Keratinocyte (primary cell): ENCODE data around the gene THAP10. TPM values are rescaled to one million over a fixed set of nuclear protein-coding genes. Genes with fewer than 3 reads are reported as not detected.
A peak's percentile ranks its signal among the peaks of the same experiment; 100 is the strongest.
"Not testable (repeated sequence)": the region's sequence is repeated elsewhere in the genome, so short reads cannot be mapped to it uniquely, and the experiment has no call there.

Experiments used
- DNase-seq: peaks from one replicate; pipeline ENCODE4 v3.0.0-alpha.2; 2011; ENCODE audit warnings: low read depth, missing footprints, low spot score
- FAIRE-seq: peaks from 2 replicates; lab custom pipeline; 2011; peaks lifted over from hg19 to GRCh38; lab: Jason Lieb, UNC
- H2AFZ ChIP-seq: 2 replicates; pipeline ENCODE4 v1.6.0; 2012; ENCODE audit warnings: low read length, control low read depth, inconsistent platforms; ENCODE audit not compliant: control insufficient read depth
- H3K27ac ChIP-seq: 2 replicates; pipeline ENCODE4 v1.5.1; 2011; ENCODE audit warnings: low read length; ENCODE audit not compliant: control insufficient read depth, insufficient read depth
- H3K27me3 ChIP-seq: 3 replicates; pipeline ENCODE4 v1.6.0; 2011; ENCODE audit warnings: low read length; ENCODE audit not compliant: control insufficient read depth, insufficient read depth; ENCODE audit errors: extremely low read depth
- H3K36me3 ChIP-seq, 2 experiments: 2 replicates in 1 of 2; 3 replicates in 1 of 2; pipeline ENCODE4 v1.5.1; 2011; ENCODE audit warnings: low read length in 2 of 2, mild to moderate bottlenecking in 1 of 2; ENCODE audit not compliant: control insufficient read depth in 2 of 2, insufficient read depth in 2 of 2; ENCODE audit errors: extremely low read depth in 1 of 2
- H3K4me1 ChIP-seq: 3 replicates; pipeline ENCODE4 v1.5.1; 2011; ENCODE audit warnings: low read length; ENCODE audit not compliant: control insufficient read depth, insufficient read depth; ENCODE audit errors: extremely low read depth
- H3K4me2 ChIP-seq: 3 replicates; pipeline ENCODE4 v1.6.0; 2011; ENCODE audit warnings: low read depth, low read length; ENCODE audit not compliant: control insufficient read depth, insufficient read depth; ENCODE audit errors: extremely low read depth
- H3K4me3 ChIP-seq, 3 experiments: fragments of 200-600 bp in 1 of 3; sonication (generic) in 1 of 3; 2 replicates in 2 of 3; 3 replicates in 1 of 3; pipeline ENCODE4 v1.5.1; 2011 to 2016; ENCODE audit warnings: low read length in 3 of 3, mild to moderate bottlenecking in 3 of 3, control low read depth in 2 of 3, inconsistent platforms in 1 of 3, low read depth in 1 of 3, mixed read lengths in 1 of 3, mixed run types in 1 of 3, moderate library complexity in 1 of 3; ENCODE audit not compliant: control insufficient read depth in 2 of 3, insufficient read depth in 2 of 3; ENCODE audit errors: extremely low read depth in 1 of 3
- H3K79me2 ChIP-seq: 2 replicates; pipeline ENCODE4 v1.6.0; 2012; ENCODE audit warnings: low read length; ENCODE audit not compliant: control insufficient read depth, insufficient read depth
- H3K9ac ChIP-seq: 3 replicates; pipeline ENCODE4 v1.6.0; 2011; ENCODE audit warnings: low read length; ENCODE audit not compliant: control insufficient read depth, insufficient read depth; ENCODE audit errors: extremely low read depth
- H3K9me1 ChIP-seq: 3 replicates; pipeline ENCODE4 v1.6.0; 2011; ENCODE audit warnings: low read length; ENCODE audit not compliant: control insufficient read depth, insufficient read depth; ENCODE audit errors: extremely low read depth
- H3K9me3 ChIP-seq: 2 replicates; pipeline ENCODE4 v1.5.1; 2012; ENCODE audit warnings: low read depth, low read length; ENCODE audit not compliant: control insufficient read depth
- H4K20me1 ChIP-seq: 3 replicates; pipeline ENCODE4 v1.6.0; 2011; ENCODE audit warnings: low read length; ENCODE audit not compliant: control insufficient read depth, insufficient read depth; ENCODE audit errors: extremely low read depth
- EZH2 ChIP-seq: IDR thresholded peaks from one replicate; pipeline ENCODE4 v1.6.1; 2012; ENCODE audit warnings: inconsistent platforms, mild to moderate bottlenecking, low read length, moderate library complexity
- dilution Hi-C: fragments of 300-500 bp; cut with MboI; formaldehyde crosslinking; loops from one replicate; pipeline ENCODE4 v1.7.0; 2020; ENCODE audit warnings: low sequenced_read_pairs; ENCODE audit not compliant: extremely low pct_ligation_motif_present
- polyA plus RNA-seq, 5 experiments: library from polyadenylated mRNA; depleted of rRNA in 3 of 5; stranded (reverse) in 3 of 5; stranded (forward) in 1 of 5; unstranded in 1 of 5; fragments of >200 nt; gene quantifications; 1 replicate in 1 of 5; 2 replicates in 3 of 5; 3 replicates in 1 of 5; pipeline versions ENCODE4 v1.2.1 to v1.2.3, GENCODE V29; 2011 to 2012; ENCODE audit warnings: missing spikeins in 2 of 5, low read depth in 1 of 5, low replicate concordance in 1 of 5
- TF ChIP-seq, protein P1 (sequence below), 3 experiments: IDR thresholded peaks in 1 of 3; conservative IDR thresholded peaks in 1 of 3; optimal IDR thresholded peaks in 1 of 3; 2 replicates in 2 of 3; 3 replicates in 1 of 3; pipeline versions ENCODE3 to v1.5.1; 2011; ENCODE audit warnings: low read length in 3 of 3, mild to moderate bottlenecking in 3 of 3, moderate library complexity in 2 of 3, control low read depth in 1 of 3, inconsistent platforms in 1 of 3; ENCODE audit not compliant: insufficient read depth in 2 of 3; ENCODE audit errors: extremely low read depth in 1 of 3

THAP10 gene
- polyA plus RNA-seq, 1 donor (not counting 4 experiments of a cell fraction or from before 2014, with no cell fraction given), result 3.1 TPM

DNA sequence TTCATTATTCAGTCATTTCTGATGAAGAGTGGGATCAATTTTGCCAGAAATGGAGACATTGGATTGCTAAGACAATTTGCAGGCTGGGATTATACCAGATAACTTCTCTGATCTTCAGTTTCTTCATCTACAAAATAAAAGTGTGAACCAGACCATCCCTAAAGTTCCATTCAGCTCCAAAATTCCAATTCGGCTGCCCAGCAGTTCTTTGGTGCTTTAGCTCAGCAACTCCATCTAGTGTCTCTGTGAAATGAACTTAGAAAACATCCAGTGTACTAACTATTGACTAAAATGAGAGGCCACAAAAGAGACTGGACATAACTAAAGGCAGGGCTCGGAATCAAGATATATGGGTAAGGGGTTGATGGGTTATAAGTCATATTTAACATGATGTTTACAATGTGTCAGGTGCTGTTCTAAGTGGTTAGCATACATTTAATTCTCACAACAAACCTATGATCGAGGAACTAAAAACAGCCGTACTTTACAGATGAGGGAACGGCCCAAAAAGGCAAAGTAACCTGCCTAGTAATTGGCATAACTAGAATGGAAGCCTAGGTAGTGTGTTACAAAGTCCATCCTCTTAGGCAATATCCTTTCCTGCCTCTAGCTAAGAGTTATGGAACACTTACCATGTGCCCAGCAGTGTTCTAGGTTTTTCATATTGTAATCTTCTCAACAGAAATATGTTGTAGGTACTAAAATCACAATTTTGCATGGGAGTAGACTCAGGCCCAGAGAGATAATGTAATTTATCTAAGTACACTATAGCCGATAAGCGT is 17.0 kb downstream of the THAP10 start:
- H3K79me2 ChIP-seq, result no peaks in the 10 kb centered on the region
- dilution Hi-C loops, result no loop called here
- H3K27me3 ChIP-seq, result no peaks in the 10 kb centered on the region
- no peaks in the 10 kb centered on the region for H3K9me1 ChIP-seq
- TF ChIP-seq EZH2, result no peak
- TF ChIP-seq, protein P1, sequence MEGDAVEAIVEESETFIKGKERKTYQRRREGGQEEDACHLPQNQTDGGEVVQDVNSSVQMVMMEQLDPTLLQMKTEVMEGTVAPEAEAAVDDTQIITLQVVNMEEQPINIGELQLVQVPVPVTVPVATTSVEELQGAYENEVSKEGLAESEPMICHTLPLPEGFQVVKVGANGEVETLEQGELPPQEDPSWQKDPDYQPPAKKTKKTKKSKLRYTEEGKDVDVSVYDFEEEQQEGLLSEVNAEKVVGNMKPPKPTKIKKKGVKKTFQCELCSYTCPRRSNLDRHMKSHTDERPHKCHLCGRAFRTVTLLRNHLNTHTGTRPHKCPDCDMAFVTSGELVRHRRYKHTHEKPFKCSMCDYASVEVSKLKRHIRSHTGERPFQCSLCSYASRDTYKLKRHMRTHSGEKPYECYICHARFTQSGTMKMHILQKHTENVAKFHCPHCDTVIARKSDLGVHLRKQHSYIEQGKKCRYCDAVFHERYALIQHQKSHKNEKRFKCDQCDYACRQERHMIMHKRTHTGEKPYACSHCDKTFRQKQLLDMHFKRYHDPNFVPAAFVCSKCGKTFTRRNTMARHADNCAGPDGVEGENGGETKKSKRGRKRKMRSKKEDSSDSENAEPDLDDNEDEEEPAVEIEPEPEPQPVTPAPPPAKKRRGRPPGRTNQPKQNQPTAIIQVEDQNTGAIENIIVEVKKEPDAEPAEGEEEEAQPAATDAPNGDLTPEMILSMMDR (optimal IDR thresholded peaks at IDR 0.05 in 1 of 3, IDR thresholded peaks at IDR 0.05 in 1 of 3, conservative IDR thresholded peaks at IDR 0.05 in 1 of 3; ENCODE audit: extremely low read depth in 1 of 3, insufficient read depth in 2 of 3, low read length in 3 of 3), result peak; percentile 36 to 53 (median 45)
- FAIRE-seq (peak; percentile 76), DNase-seq (no peak)
- H2AFZ ChIP-seq, result no peak overlapping the region
- H4K20me1 ChIP-seq, result no peaks in the 10 kb centered on the region
- H3K4me2 ChIP-seq, result no peak overlapping the region
- no peak overlapping the region for H3K27ac ChIP-seq
- no peak overlapping the region for H3K4me3 ChIP-seq
- H3K4me1 ChIP-seq, result peaks cover 3% of the 10 kb centered on the region
- H3K9ac ChIP-seq, result no peak overlapping the region
- peaks cover 2% of the 10 kb centered on the region for H3K9me3 ChIP-seq
- H3K36me3 ChIP-seq, result no peaks in the 10 kb centered on the region

DNA sequence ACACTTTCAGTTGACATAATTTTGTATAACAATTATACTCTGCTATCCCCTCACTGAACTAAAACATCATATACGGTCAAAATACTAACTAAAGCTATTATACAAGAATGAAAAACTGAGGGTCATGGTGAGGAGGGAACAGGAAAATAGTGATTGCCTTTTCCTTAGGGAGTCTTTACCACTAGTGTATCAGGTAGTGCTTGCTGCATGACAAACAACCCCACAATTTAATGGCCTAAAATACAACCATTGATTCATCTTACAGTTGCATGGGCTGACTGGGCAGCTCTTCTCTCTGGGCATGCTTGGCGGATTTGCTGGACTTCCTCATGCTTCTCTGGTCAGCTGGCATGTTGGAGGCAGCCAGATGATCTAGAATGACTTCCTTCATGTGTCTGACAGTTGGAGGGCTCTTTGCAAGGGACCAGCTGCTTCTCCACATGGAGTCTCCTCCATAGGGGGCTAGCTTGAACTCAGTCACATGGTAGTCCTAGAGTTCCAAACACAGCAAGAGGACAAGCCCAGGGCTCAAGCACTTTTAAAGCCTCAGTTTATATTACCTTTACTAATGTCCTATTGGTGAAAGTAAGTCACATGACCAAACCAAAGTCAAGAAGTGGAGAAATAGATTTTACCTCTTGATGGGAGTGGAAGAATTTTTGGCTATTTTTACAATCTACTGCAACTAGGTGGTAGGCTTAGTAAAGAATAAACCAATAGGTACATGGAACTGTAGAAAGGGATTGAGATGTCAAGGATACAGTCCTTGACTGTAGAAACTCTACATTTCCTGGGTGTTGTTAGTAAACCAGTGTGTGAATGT is 18.8 kb downstream of the THAP10 start:
- dilution Hi-C loops, result no loop called here
- no peak for TF ChIP-seq EZH2
- TF ChIP-seq, protein P1 (optimal IDR thresholded peaks at IDR 0.05 in 1 of 3, IDR thresholded peaks at IDR 0.05 in 1 of 3, conservative IDR thresholded peaks at IDR 0.05 in 1 of 3; ENCODE audit: extremely low read depth in 1 of 3, insufficient read depth in 2 of 3, low read length in 3 of 3), result no peak
- no peaks in the 10 kb centered on the region for H3K9me1 ChIP-seq

DNA sequence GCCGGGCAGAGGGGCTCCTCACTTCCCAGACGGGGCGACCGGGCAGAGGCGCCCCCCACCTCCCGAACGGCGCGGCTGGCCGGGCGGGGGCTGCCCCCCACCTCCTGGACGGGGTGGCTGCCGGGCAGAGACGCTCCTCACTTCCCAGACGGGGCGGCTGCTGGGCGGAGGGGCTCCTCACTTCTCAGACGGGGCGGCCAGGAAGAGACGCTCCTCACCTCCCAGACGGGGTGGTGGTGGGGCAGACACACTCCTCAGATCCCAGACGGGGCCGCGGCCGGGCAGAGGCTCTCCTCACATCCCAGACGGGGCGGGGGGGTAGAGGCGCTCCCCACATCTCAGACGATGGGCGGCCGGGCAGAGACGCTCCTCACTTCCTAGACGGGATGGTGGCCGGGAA is 20.7 kb downstream of the THAP10 start:
- FAIRE-seq, DNase-seq, H3K27ac ChIP-seq, H3K9me3 ChIP-seq, H3K27me3 ChIP-seq, H3K79me2 ChIP-seq, H3K36me3 ChIP-seq, dilution Hi-C loops, H2AFZ ChIP-seq, H3K9ac ChIP-seq, H3K4me3 ChIP-seq, H4K20me1 ChIP-seq, H3K4me1 ChIP-seq, H3K9me1 ChIP-seq, H3K4me2 ChIP-seq: not testable (repeated sequence)

More for the DNA sequence above, 18.8 kb downstream of the THAP10 start:
- no peaks in the 10 kb centered on the region for H3K79me2 ChIP-seq
- no peak overlapping the region for H3K27ac ChIP-seq
- no peaks in the 10 kb centered on the region for H3K4me1 ChIP-seq
- no peak for DNase-seq
- H3K9me3 ChIP-seq, result peaks cover 2% of the 10 kb centered on the region
- H3K9ac ChIP-seq, result no peak overlapping the region
- no peaks in the 10 kb centered on the region for H3K27me3 ChIP-seq
- H3K4me2 ChIP-seq, result no peak overlapping the region
- no peaks in the 10 kb centered on the region for H4K20me1 ChIP-seq
- no peak overlapping the region for H3K4me3 ChIP-seq
- H2AFZ ChIP-seq, result no peak overlapping the region
- no peak for FAIRE-seq
- H3K36me3 ChIP-seq, result no peaks in the 10 kb centered on the region
